GM18517 (cell line): Measurements from ENCODE around the gene FGF14.
A peak's percentile ranks its signal among the peaks of the same experiment; 100 is the strongest.

ENCODE experiments used
- ATAC-seq: cut with Tn5 transposase; IDR thresholded peaks from one replicate; pipeline ENCODE4 v1.9.1; 2021; ENCODE audit warnings: mild to moderate bottlenecking, moderate library complexity; ENCODE audit not compliant: unreplicated experiment

FGF14 gene

GRCh38 chr13:101747039-101747438 is 654.8 kb downstream of the FGF14 start:
- no peak for ATAC-seq

DNA sequence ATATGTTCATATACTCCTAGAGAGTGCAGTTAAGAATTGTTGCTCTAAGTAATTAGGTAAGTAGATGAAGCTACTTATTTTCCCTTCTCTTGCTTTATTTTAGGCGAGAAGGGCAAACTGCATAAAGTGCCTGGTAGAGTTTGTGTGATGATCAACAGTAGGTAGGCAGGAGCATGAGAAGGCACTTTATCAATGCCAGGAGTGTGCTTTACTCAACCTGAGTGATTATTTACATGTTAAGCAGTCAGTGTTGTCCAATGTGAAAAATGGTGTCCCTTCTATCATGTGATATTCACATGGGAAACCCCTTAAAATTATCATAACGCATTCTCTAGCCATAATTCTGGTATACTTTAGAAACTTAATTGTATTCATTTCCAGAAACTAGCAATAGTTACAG is 655.3 kb downstream of the FGF14 start:
- ATAC-seq: no peak

DNA sequence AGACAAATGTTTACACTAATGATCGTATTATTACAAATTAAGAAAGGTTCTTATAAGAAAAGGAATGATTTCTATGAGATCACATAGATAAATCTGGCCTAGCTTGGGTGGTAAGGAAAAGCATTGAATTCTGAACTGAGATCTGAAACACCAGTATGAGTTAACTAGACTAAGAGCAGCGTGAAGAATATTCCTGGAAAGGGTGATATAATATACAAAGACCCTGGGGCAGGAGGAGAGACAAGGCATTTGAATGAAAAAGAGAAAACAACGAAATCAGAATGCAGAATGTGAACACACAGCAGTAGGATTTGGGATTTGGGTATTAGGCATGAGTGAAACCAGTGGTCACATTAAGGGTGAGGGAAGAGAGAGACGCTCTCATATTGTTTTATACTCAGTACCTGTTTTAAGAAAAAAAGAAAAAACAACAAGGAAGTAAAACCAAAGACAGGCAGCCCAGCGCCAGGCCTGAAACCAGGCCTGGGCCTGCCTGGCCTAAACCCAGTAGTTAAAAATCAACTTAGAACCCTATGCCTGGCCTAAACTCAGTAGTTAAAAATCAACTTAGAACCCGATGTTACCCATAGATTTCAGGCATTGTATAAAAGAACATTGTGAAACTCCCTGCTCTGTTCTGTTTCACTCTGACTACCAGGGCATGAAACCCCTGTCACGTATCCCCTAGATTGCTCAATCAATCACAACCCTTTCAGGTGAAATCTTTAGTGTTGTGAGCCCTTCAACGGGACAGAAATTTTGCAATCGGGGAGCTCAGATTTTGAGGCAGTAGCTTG is 662.3 kb downstream of the FGF14 start:
- peak; percentile 97 for ATAC-seq

- ATAC-seq: no peak
Measured at GRCh38 chr13:101738336-101738735, 663.5 kb downstream of the FGF14 start.

DNA sequence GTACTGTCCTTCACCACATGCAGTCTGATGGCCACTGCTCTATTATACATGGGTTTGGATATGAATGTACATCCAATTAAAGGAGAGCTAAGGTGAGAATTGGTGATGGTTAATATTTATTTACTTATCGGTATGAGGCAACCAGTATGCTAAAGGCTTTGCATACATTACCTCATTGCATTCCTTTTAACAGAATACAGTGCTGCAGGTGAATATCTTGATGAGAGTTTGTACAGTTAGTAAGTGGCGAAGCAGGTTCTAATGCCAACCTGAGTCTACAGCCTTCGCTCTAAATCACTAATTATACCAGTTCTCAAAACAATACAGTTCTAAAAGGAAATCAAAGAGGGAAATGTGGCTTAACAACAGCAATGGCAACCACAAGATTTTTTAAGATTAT is 665.3 kb downstream of the FGF14 start:
- no peak for ATAC-seq

DNA sequence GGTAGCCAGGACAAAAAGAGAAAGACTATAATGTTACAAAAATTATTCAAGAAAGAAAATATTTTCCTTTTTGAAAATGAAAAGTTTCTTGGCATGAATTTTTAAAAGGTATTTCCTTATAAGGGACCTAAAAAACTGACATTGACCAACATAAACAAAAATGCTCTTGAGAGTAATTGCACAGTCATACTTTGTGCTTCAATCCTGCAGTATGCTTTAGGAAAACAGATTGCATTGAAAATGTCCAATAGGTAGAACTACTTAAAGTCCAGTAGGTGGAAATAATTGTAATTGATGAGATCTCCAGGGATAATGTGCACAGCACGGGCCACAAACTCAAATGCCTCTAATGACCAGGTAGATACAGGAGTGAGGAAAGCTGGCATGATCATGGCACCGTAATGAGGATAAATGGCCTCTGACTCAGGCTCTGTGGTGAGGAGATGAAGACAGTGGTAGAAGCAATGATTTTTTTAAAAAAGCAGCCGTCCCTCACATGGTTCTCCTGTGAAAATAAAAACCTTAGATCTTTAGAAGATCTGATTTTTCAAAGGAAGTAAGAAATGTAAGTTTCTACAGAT is 671.3 kb downstream of the FGF14 start:
- ATAC-seq: no peak

- no peak for ATAC-seq
Measured at GRCh38 chr13:101728615-101729014, 673.2 kb downstream of the FGF14 start.

DNA sequence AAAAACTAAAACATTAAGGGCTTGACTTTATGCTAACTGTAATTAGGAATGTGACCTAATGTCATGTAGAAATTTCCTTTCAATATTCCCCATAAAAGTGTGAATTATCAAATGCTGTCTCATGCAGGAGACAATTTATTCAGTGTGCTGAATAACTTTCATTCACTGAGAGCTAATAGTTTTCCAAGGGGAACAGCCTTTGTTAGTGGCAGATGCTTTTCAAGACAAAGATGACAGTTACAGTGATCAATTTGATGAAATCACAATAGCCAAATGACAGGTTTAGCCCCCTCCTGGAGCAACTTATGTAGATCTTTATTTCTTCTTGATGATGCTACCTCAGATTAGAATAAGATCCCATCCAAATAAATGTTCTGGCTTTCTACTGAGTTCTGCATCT is 673.8 kb downstream of the FGF14 start:
- ATAC-seq: no peak

- ATAC-seq: no peak
Measured at GRCh38 chr13:101727118-101727517, 674.7 kb downstream of the FGF14 start.

DNA sequence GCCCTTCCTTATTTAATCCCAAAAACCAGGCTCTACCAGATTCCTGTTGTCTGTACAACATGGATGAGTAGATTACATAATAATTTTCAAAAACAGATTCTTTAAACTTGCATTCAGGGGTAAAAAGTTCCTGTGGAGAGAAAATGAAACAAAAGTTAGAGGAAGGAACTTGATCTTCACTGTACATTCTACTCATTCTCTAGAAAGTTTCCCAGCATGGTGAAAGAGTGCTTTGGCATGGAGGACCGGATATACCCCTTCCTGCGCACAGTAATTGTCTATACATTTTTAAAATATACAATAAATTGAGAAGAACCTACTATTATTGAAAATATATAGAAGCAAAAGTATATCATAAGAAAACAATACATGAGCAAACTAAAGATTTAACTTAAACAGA is 675.2 kb downstream of the FGF14 start:
- ATAC-seq: no peak

DNA sequence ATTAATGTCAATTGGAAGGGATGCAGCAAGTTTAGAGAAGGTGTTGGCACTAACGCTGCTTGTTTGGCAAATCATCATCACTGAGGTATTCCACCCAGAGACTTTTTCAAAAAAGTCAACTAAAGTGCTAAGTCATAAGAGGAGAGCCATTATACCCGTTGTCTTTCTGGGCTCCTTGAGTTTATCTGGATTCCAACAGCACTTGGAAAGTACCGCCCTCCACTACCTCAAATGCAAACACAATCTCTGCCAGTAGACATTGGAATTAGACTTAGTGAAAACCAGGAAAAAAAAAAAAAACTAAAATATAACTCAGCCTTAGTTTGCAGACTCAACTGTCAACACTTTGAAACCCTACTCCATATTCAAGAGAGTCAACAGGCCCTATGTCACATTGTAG is 683.4 kb downstream of the FGF14 start:
- ATAC-seq: no peak

- ATAC-seq: no peak
Measured at GRCh38 chr13:101717353-101717752, 684.5 kb downstream of the FGF14 start.

- no peak for ATAC-seq
Measured at GRCh38 chr13:101714195-101714594, 687.7 kb downstream of the FGF14 start.

DNA sequence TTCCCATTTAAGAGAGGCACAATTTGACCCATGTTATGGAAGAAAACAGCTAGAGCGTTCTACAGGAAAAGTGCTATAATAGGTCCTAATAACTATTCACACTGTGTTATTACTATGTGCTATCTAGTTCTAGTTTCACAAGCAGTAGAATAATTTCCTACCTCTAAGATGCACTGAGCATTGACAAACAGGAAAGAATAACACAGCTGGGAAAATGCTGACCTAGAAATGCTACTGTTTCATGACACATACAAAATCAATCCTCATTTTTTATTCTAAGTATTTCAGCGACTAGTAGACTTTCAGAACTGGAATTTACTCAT is 689.9 kb downstream of the FGF14 start:
- ATAC-seq: no peak

DNA sequence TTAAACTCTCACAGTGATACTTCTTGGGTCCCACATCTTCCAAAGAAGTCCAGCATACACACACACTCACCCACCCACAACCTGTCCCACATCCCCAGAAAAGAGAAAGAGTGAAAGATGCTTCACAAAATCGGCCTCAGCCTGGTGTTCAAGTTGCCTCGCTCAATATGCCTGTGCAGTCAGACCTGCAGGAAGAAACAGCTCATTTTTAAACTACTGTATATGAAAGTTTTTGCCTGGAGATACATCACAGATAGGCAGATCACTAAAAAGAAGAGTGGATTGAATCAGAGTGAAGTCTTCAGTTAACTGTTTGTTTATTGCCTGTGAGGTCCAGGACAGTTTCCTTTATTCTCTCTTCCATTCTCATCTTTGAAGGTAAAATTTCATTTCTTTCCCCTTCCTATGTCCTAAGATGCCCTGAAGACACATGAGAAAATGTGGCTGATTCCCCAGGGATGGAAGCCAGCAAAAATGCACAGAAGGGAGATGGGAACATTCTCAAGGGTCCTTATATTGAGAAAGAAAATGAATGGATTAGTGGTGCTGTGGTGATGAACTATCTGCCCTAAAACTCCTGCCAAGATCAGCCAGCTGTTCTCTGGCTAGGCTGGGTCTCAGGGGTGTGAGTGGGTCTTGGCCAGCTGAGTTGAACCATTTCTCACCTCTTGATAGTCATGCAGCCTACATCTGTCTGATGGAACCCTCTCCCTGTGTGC is 690.4 kb downstream of the FGF14 start:
- no peak for ATAC-seq

DNA sequence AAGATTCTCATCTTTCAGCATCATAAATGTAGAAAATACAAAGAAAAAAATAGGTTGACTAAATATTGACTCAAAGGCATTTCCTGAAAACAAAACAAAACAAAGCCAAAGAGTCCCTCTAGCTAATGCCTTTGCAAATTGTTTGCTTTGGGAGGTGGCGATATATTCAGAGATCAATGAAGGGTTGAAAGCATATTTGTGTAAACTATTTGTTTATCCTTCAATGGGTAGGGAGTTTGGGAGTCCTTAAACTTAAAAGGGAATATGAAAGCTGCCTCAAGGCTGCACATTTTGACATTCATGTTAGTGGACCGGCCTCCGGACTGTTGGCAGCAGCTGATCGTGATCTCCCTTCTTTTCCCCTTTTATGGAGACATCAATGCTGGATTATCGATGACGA is 691.9 kb downstream of the FGF14 start:
- ATAC-seq: no peak

- no peak for ATAC-seq
Measured at GRCh38 chr13:101708115-101708514, 693.7 kb downstream of the FGF14 start.

GRCh38 chr13:101707659-101708058 is 694.2 kb downstream of the FGF14 start:
- ATAC-seq: no peak

DNA sequence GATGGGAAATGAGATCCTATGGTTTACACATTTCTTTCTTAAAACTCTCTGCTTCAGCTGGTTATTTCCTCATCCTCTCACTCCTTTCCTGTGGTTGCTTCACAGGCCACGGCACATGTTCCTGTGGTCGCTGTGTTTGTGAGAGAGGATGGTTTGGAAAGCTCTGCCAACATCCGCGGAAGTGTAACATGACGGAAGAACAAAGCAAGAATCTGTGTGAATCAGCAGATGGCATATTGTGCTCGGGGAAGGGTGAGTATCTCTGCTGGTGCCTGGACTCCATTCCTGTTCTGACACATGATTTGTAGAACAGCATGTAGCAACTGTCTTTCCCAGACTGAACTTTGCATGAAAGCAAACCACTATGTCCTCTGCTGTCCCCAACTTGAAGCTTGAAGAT is 695.2 kb downstream of the FGF14 start:
- ATAC-seq: no peak

DNA sequence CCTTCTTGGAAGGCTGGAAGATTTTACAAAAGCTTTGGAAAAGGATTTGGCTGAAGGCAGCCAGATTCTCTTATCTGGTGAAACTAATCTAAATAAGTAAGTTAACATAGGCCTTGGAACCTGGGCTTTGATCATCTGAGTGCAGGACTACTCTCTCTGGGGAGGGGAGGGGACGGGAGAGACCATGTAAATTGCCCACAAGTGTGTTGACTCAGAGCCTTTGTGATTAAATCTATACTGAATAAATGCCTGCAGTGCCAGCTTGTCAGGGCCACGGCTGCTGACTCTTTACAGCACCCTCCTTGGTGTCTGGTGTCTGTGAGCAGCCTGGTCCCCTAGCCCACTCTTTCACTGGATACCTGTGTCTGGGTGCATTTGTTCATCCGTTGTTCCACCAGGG is 698.0 kb downstream of the FGF14 start:
- no peak for ATAC-seq

DNA sequence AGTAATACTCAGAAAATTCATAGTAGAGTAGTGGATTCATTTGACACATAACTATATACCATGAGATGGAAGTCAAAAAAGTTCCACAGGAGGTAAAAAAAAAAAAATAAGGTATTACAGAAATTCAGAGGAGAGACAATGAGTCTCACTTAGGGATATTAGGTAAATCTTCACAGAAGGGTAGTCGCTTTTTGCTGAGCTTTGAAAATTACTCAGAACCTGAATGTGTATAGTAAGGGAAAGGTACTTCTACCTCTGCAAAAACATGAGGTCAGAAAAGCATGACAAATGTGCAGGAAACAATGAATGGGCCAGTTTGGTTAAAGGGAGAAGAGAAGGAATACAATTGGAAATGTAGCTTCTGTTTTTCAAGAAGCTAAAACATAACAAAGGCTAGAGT is 698.8 kb downstream of the FGF14 start:
- ATAC-seq: no peak

DNA sequence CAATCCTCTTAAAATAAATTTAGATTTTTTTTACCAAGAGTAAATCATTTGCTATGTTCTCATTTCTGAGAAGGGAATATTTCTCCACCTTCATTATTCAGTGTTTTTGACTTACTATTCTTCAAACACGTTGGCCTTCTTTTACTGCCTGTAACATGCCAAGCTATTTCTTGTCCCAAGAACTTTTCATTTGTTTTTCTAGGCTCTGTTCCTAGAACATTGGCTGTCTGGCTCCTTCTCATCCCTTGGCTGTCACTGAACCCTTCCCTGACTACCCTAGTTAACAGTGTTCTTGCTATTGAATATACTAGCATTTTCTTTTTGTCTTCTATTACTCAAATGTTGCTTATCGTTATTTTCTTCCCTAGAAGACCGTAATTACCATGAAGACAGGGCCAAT is 701.2 kb downstream of the FGF14 start:
- no peak for ATAC-seq
